Uterus (tissue), 2 donors: Measurements from ENCODE around the gene MSANTD1.

Experiments
- POLR2A ChIP-seq, 2 donors: fragments of 450-650 bp; IDR thresholded peaks; one replicate each; pipeline ENCODE4 v1.6.1; 2016; ENCODE audit warnings: antibody characterized with exemption in 2 of 2, mild to moderate bottlenecking in 1 of 2, moderate library complexity in 1 of 2
- TF ChIP-seq, protein P1 (sequence below), 4 experiments: fragments of 200-600 bp in 2 of 4; fragments of 450-650 bp in 2 of 4; sonication (generic) in 2 of 4; IDR thresholded peaks; one replicate each; pipeline ENCODE4 v1.5.1; 2016 to 2019; ENCODE audit warnings: antibody characterized with exemption in 4 of 4, mild to moderate bottlenecking in 2 of 4, moderate library complexity in 1 of 4

DNA sequence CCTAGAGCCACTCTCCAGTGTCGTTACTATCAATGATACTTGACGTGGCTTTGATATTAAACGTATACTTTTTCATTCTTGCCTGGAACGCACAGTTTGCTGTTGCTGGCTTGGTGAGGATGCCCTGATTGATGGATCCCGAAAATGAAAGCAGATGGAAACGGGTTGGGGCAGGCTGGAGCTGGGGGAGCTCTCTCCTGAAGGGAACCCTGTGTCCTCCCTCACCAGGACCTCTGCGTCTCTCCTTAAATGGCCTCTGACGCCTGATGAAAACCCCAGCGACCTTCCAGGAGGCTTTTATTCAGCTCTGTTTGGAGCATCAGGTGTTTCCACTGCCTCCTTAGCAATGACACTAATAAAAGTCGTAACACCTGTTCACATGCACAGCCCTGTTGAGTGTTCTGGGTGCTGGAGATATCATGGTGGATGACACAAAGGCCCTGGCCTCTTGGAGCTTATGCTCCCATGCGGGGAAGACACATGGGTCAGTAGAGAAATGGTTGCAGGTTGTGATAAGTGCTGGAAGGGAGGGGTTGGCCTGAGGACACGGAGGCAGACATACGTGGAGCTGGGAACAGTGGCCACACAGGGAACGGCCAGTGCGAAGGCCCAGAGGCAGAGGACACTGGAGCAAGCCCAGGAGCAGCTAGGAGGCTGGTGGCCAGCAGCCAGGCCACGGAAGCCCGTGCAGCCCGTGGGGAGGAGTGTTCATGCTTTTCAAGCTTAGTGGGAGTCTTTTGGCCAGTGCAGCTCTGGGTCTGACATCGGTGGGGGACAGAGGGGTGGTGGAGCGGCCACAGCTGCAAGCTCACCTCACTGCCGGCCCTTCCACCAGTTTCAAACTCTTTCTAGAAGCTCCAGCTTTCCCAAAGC, 7.5 kb downstream of the MSANTD1 start:
- TF ChIP-seq, protein P1, sequence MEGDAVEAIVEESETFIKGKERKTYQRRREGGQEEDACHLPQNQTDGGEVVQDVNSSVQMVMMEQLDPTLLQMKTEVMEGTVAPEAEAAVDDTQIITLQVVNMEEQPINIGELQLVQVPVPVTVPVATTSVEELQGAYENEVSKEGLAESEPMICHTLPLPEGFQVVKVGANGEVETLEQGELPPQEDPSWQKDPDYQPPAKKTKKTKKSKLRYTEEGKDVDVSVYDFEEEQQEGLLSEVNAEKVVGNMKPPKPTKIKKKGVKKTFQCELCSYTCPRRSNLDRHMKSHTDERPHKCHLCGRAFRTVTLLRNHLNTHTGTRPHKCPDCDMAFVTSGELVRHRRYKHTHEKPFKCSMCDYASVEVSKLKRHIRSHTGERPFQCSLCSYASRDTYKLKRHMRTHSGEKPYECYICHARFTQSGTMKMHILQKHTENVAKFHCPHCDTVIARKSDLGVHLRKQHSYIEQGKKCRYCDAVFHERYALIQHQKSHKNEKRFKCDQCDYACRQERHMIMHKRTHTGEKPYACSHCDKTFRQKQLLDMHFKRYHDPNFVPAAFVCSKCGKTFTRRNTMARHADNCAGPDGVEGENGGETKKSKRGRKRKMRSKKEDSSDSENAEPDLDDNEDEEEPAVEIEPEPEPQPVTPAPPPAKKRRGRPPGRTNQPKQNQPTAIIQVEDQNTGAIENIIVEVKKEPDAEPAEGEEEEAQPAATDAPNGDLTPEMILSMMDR (IDR thresholded peaks at IDR 0.05): no peak
- no peak for TF ChIP-seq POLR2A (IDR thresholded peaks at IDR 0.05)
